ENCODE results near the gene AGAP3.

AGAP3 gene

GRCh38 chr7:151138153-151138851, 52.0 kb downstream of the AGAP3 start:
- DNase-seq: no peak

- DNase-seq: no peak
Measured at GRCh38 chr7:151139071-151139790, 53.0 kb downstream of the AGAP3 start.

GRCh38 chr7:151139791-151140190, 53.5 kb downstream of the AGAP3 start:
- no peak for DNase-seq

GRCh38 chr7:151140826-151141225, 54.6 kb downstream of the AGAP3 start:
- DNase-seq: no peak

GRCh38 chr7:151141311-151141854, 55.1 kb downstream of the AGAP3 start:
- no peak for DNase-seq

- DNase-seq: no peak
Measured at GRCh38 chr7:151141855-151142685, 55.8 kb downstream of the AGAP3 start.

GRCh38 chr7:151142686-151143040, 56.4 kb downstream of the AGAP3 start:
- no peak for DNase-seq

- no peak for DNase-seq
Measured at GRCh38 chr7:151143261-151144015, 57.2 kb downstream of the AGAP3 start.

- no peak for DNase-seq
Measured at GRCh38 chr7:151144387-151144786, 58.1 kb downstream of the AGAP3 start.

GRCh38 chr7:151146761-151147160, 60.5 kb downstream of the AGAP3 start:
- no peak for DNase-seq

- no peak for DNase-seq
Measured at GRCh38 chr7:151148319-151149259, 62.3 kb downstream of the AGAP3 start.

GRCh38 chr7:151150388-151150787, 64.1 kb downstream of the AGAP3 start:
- DNase-seq: no peak

- DNase-seq: no peak
Measured at GRCh38 chr7:151152643-151153513, 66.6 kb downstream of the AGAP3 start.

GRCh38 chr7:151157645-151158329, 71.5 kb downstream of the AGAP3 start:
- no peak for DNase-seq

- no peak for DNase-seq
Measured at GRCh38 chr7:151161757-151162156, 75.5 kb downstream of the AGAP3 start.

GRCh38 chr7:151166629-151167196, 80.4 kb downstream of the AGAP3 start:
- DNase-seq: no peak

- no peak for DNase-seq
Measured at GRCh38 chr7:151167197-151167961, 81.1 kb downstream of the AGAP3 start, which contains the start of gene GBX1. Gene GBX1, minus strand, starts transcription at chr7:151167694. Its CDS starts 146 bp downstream, at chr7:151167548.

- DNase-seq: peak; percentile 60
Measured at GRCh38 chr7:151168003-151168786, 81.9 kb downstream of the AGAP3 start.
